GM18907 (cell line): ENCODE measurements around the gene TMPRSS3.

Experiments used
- ATAC-seq: cut with Tn5 transposase; IDR thresholded peaks from one replicate; pipeline ENCODE4 v1.9.1; 2021; ENCODE audit warnings: mild to moderate bottlenecking, moderate library complexity; ENCODE audit not compliant: unreplicated experiment

The TMPRSS3 gene

DNA sequence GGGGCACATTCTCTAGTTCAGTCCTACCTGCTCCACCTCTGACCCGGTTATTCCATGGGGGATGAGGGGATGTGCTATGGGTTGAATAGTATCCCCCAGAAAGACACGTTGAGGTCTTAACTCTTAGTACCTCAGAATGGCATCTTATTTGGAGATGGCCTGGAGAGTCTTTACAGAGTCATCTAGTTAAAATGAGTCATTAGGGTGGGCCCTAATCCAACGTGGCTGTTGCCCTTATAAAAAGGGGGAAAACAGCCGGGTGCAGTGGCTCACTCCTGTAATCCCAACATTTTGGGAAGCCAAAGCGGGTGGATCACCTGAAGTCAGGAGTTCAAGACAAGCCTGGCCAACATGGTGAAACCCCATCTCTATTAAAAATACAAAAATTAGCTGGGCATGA lies 5.7 kb downstream of the TMPRSS3 start:
- ATAC-seq = no peak

DNA sequence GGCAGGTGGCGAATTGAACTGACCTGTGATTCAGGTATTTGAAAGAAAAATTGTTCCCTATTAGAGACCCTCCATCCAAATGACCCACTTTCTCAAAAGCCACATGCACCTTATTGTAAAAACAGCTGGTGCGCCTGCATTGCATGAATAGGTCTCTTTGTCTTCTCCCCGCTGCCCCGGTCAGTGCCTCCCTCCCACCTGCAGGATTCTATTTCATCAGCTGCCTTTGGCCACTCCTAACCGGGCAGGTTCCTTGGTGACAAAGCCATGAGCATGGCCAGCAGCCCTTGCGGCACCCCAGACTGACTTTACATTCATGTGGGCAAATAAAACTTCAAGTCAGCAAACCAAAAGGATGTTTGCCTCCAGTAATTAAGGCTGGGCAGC lies 6.4 kb downstream of the TMPRSS3 start:
- no peak for ATAC-seq

DNA sequence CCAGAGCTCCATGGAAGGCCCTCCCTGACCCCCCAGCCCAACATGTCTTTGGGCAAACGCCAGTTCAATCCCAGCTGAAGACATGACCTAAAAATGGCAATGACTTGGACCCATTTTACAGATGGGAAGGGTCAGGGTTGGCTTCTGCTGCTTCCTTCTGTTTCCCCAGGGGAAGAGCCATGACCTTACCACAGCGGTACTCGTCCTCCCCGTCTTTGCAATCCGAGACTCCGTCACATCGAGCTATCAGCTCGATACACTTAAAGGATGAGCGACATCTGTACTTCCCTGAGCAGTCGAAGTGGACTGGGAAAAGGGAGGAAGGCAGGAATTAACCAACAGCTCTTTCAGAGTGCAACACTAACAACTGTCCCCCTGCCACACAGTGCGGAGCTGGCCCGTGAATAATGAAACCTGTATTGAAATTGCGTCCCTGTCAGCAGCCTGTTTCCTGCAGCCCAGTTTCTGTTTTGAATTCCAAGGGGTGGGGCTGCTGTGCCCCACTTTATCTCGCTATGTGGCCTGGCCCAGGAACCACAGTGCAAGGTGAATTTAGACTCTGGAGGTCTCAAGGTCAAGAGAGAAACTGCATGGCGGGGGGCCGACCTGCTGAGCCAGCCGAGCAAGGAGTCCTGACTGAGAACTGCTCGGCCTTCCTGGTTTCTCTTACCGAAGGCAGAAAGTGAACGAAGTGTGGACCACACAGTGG lies 7.0 kb downstream of the TMPRSS3 start:
- peak; percentile 41 for ATAC-seq

DNA sequence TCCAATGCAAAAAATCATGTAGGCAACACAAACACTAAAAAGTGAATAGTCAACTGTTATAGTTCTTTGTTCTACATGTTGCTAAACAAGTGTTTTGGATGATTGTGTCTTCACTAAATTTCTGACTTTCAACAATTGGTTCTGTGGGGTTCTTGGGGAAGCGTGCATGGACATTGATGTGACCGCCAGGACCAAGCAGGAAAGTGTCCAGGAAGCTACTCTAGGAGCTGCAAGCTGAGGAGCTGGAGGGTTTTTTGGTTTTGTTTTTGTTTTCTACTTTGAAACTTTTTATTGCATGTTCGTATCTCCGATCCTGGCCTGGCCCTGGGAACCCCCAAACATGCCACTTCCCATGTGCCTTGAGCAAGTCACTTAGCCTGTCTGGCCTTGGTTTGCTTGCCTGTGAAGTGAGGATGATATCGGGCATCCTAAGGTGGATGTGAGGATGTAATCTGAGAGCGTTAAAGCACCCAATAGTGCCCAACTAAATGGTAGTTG lies 8.0 kb downstream of the TMPRSS3 start:
- no peak for ATAC-seq

DNA sequence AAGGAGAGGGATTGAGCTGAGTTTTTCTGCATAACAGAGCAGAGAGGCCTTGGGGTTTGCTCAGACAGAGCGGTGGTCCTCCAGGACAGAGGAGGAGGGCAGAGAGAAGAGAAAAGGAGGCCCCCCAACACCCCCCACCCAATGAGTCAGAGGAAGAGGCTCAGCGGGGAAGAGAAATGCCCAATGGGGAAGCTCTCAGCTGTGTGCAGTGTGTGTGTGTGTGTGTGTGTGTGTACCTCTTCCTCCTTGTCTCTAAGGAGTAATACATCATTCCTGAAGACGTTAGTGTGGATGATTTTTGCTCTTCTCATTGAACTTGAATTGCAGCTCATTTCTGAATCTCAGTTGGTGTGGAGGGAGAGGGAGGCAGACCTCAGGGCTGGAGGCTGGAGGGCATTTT lies 8.7 kb downstream of the TMPRSS3 start:
- ATAC-seq = no peak

DNA sequence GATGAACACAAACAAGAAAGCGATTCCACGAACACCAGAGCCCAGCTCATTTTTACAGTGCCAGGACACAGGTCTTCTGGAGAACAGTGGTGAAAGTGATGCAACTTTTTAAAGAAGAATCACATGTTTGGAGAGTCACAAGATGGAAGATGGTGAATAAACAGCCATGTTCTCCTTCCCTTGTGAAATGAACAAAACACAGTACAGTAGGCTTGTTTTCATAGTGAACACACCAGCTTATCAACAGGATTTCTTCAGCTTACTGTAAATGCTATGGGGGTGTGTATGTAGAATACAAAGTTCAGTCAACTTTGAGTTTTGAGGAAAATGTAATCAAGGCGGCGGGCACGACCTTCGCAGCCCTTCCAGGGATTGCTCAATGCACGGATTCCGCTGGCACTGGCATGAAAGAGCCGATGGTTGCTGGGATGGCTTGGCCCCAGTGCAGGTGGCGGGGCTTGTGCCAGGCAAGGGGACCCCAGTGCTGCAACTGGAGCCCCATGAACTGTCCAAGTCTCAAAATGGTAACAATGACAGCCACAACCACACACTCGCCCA lies 9.7 kb downstream of the TMPRSS3 start:
- no peak for ATAC-seq

DNA sequence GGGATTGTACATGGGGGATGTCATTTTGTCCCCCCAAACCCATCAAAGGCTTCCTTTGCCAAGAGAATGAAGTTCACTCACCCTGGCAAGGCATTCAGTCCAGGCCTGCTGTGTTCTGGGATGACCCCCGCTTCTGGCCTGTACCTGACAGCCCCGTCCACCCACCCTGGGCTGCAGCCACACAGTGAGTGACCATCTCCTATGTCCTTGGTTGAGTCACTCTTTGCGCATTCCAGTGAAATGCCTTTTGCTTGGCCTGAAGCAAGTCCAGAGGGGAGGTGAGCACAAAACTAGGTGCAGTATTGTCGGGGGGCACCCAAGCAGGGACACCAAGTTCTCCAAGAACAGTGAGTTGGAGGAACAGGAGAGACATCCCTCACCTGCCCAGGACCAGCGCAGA lies 10.2 kb downstream of the TMPRSS3 start:
- ATAC-seq = no peak

DNA sequence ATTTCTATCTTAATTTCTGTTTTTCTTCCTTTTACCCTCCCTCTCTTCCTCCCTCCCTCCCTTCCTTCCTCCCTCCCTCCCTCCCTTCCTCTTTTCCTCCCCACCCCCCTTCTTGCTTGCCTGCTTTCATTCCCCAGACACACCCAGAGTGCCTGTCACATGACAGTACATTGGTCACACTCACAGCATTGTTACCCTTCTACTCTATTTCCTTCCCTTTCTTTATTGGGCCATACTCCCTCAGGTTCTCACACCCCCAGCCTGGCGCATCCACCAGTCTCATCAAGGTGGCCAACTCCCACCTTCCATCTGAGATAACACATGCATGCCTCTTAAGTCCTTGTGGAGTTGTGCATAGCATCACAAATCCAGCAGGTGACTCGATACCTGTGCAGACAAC lies 10.9 kb downstream of the TMPRSS3 start:
- ATAC-seq = no peak

DNA sequence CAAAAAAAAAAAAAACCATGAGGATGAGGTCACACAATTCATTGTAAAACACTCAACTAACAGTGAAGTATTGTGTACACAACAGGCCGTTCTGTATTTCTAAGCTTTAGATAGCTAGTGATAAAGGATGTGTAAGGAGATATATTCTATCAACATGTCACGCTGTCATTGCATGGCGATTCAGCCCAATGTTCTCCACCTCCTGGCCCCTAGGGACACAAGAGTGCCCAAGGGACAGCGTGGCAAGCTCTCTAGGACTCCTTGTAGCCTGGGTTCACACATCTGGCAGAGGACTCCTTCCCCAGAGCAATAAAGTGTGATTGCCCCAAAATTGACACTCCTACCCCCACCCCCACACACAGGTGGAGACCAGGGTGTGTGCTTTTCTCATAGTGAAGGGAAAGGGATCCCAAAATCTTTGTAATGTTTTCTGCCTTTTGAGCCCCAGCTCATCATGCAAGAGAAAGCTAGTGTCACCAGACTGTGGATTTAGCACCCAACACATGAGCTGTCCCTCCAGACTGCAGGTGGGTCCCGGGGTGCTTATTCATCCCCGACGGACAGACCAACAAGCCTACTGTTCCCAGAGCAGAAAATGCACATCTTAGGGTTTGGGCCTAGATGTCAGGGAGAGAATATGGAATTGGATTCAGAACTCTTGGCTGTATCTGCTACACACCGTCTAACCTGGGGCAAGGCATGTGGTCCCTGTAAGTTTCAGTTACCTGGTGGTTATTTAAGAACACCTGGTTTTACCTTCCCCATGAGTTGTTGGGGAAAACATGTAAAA lies 11.5 kb downstream of the TMPRSS3 start:
- no peak for ATAC-seq

DNA sequence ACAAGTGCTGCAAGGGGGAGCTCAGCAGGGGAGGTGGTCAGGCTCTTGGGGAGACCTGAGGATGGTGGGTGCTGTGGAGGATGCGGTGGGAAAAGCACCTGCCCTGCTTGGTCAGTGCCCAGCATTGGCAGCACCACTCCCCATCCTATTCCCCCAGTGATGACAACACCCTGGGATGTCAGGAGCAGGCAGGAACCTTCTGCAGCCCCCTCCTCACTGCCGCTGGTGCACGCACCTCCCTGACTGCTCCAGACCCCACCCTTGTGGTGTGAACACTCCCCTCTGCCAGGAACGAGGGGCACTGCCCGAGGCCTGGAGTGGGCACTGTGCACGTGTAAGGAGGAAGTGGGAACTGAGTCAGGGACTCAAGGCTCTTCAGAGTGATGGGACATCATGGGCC lies 12.5 kb downstream of the TMPRSS3 start:
- no peak for ATAC-seq

DNA sequence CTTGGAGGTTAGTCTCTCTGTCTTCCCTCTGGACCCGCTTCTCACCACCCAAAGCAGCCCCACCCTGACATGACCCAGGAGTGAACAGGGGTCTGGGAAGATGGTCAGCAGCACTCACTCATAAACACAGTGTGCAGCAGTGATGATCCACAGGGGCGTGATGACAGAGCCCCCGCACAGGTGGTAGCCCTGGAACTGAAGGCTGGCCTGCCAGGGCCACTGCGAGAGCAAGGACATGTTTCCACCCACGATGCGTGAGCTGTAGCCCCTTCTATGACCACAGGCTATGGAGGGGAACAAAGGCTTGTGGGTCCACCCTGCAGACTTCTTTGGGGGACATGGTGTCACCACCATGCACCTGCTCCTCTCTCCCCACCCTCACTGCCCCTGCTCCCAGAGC lies 12.9 kb downstream of the TMPRSS3 start:
- no peak for ATAC-seq

DNA sequence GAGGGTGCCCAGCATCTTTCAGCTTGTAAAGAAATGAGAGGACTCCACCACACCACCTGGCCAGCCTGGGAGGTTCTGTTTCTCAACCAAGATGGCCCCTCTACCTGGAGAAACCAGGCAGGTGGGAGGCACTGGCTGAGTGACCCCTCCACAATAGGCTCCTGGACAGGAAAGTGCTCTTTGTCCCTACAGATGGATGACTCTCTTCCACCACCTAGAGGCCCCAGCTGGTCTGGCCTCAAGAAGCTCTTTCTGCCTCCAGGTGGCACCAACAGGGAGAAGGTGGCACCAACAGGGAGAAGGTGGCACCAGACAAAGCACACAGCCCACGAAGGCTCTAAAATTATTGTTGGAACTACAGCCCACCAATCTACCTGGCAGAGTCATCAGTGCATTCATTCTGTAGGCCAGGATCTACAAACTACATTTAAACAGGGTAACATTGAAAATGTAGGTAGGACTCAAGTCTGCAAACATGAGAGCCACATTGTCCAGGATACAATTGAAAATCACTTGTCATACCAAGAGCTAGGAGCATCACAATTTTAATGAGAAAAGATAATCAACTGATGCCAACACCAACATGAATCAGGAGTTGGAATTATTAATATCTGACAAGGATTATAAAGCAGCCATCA lies 14.4 kb downstream of the TMPRSS3 start:
- ATAC-seq = no peak

DNA sequence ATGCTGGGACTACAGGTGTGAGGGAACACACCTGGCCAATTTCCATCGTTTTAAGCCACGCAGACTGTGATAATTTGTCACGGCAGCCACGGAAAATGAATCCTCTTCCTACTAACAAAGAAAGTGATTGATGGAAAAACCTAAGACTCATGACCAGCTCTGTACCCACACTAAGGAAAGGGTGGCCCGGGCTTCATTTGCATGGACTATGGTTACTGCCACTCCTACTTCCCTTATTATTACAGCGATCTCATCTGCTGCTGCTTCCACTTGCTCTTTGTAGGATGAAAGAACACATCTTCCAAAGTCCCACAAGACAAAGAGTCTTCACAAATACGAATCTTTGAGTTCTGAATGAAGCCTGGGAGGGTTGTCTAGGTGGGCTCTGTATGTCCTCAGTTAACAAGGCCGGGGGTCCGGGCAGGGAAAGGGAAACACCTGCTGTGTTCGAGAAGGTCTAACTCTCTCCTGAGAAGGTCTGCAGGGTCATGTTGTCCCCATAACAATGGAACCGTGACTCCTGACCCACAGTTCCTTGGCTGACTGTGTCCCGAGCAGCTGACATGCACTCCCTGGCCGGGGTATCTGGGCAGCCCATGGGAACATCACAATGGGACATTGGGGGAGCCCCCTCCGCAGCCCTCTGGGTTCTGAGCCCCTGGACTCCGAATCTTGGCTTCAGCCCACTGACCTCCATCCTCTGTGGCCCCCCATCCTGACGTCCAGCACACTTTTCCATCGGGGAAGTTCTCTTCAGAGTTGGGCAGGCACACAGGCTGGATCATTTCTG lies 16.2 kb downstream of the TMPRSS3 start:
- no peak for ATAC-seq

DNA sequence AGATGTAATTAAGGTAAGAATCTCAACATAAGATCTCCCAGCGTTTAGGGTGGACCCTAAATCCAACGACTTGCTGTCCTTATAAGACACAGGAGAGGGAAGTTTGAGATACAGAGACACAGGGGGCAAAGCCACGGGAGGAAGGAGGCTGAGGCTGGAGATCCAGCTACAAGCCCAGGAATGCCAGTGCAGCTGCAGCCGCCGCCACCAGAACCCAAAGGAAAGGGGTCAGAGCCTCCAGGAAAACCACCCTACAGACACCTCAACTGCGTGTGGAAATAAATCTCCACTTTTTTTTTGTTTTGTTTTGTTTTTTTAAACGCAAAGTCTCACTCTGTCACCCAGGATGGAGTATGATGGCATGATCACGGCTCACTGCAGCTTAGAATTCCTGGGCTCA lies 17.4 kb downstream of the TMPRSS3 start:
- ATAC-seq = no peak

DNA sequence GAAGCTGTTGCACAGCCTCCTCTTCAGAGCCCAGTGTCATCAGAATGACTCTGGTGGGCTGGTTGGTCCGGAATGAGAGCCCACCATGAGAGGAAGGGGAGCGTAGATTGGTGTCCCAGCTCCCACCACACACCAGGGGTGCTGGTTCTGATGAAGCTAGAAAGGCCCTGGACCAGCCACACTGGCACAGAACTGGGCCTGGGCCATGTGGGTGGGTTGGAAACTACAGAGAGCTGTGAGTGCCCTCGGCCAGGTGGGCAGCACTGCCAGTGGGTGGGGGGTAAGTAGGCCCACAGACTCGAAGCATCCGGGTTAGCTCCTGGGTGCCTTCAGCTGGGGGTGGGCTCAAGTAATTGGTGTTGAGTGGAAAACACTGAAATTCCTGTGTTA lies 17.9 kb downstream of the TMPRSS3 start:
- ATAC-seq = no peak

DNA sequence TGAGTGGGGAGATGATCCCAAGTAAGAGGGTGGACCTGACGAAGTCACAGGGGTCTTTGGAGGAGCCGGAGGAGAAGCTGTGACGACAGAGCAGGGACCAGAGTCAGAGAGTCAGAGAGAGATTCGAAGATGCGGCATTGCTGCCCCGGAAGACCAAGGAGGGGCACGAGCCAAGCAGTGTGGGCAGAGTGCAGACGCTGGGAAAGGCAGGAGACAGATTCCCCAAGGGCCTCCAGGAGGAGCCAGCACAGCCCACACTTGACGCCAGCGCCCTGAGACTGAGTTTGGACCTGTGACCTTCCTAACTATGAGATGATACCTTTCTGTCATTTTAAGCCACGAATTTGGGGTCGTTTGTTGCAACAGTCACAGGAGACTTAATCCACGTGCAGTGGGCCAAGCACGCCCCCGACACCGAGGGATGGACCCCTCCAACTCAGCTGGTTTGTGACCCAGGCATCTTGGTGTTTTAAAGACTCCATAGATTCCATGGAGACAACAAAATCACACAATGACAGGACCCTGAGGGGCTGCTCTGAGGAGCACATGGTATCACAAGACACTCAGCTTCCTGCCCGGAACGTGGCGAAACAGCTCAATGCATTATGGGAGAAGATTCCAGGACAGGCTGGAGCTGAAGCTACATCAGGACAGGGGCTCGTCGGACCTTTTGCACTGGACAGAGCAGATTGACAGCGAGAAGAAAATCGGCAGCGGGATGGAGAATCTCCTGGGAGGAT lies 18.5 kb downstream of the TMPRSS3 start:
- no peak for ATAC-seq

DNA sequence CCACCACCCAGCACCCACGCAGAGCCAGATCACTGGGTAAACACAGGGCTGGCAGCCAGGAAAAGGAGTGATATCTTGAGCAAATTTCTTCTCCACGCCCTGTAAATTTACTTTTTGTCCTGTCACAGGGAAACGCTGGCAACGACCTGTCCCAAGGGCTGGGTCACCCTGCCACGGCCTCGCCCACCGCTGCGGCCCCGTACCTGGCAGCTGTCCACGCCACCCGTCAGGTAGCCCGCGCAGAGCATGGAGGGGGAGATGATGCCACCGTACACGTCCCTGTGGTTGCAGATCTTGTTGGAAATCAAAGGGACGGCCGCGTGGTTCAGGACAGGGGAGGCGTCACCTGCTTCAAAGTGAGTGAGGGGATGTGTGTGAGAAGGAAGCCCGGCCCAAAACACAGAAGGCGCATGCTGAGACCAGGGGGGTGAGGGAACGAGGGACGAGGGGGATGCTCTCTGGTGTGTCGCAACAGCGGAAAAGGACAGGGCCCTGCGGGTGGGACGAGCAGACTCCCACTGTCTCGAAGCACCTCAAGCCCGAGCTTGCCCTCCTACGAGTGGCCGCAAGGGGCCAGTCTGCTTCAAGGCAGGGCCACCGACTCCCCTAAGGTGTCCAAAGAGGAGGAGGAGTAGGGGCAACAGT lies 19.4 kb downstream of the TMPRSS3 start:
- ATAC-seq = no peak

DNA sequence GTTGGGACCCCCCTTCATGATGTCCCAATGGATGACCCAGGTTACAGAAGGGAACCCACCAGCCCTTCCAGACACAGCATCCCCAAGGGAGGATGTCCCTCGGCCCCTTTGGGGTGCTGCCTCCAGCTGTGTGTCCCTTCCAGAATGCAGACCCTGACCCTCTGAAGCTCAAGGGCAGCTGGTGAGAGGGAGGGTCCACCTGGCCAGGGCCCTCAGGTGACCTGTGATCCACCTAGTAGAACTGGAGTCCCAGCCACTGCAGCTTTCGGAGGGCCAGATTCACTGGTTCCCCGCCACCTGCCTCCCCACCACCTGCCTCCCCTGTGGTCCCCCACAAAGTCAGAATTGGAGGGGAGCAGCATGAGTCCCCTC lies 19.9 kb downstream of the TMPRSS3 start:
- no peak for ATAC-seq

DNA sequence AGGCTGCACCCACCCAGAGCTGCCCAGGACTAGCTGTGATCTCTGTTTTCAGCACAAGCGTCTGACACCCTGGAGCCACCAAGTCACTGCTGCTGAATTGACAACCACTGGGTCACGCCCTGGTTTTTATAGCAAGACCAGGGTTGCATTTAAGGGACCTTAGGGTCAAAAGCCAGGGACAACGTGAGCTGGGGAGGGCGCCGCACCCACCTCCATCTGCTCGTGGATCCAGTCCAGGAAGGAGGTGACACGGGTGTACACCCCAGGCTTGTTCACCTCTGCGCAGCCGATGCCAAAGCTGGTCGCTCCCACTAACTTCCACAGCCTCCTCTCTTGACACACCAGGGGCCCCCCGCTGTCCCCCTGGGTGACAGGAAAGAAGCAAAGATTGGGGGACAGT lies 20.3 kb downstream of the TMPRSS3 start:
- ATAC-seq = no peak
